ENCODE data around the gene BICC1.

Gene BICC1

GRCh38 chr10:58813573-58813972 lies 300.9 kb downstream of the BICC1 start:
- DNase-seq (ENCODE audit: extremely low read depth in 1 of 2, low read depth in 1 of 2): no peak

GRCh38 chr10:58817201-58817846 lies 304.7 kb downstream of the BICC1 start:
- DNase-seq (ENCODE audit: extremely low read depth in 1 of 2, low read depth in 1 of 2): no peak

DNA sequence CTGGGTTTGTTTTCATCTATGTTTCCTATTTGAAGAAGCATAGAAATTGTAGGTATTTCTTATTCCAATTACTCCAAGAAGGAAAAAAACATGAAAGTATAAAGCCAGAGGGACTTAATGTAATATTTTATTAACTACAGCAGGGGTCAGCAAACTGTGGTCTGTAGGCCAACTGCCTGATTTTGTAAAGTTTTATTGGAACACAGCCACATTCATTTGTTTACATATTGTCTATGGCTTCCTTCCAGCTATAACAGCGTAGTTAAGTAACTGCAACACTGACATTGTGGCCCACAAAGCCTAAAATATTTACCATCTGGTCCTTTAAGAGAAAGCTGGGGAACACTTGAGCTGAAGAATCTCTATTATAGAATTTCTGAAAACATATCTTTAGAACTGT lies 306.2 kb downstream of the BICC1 start:
- DNase-seq (ENCODE audit: extremely low read depth in 1 of 2, low read depth in 1 of 2): no peak

- no peak for DNase-seq (ENCODE audit: extremely low read depth in 1 of 2, low read depth in 1 of 2)
These were observed 307.7 kb downstream of the BICC1 start for GRCh38 chr10:58820386-58820785.

DNA sequence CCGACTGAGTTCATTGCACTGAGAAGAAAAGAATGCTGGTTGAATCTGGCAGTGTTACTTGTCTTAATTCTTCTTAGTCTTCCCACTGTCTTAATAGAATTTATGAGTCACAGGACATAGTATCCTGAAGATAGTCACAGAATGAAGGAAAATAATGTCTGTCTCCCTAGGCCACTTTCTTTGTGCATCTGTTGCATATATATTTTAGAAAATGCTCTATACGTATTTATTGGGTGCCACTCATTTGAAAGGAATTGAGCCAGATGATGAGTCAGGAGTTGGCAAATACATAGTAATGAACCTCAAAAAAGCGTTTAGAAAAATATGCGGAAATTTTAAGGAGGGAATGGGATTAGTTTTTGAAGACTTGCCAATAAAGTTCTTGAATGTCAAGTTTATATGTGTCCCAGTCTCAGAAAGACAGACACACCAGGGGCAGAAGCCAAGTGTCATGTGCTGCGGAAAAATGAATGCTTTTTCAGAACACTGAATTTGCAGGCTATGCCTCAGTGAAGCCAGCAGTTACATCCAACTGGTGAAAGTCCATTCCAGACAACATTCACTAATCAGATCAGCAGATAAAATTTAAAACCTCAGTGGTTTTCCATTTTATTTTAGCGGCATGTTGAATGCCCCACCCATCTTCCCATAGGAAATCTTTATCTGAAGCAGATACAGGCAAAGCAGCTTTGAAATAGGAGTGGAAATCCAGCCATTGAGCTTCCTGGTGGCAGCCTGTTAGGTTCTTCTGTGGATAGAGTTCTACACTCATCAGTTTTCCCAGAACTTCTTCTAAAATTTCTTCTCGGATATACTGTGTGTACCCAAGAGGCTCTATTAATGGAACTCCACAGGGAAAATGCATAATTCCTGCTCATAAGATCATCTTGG lies 308.4 kb downstream of the BICC1 start:
- DNase-seq (ENCODE audit: extremely low read depth in 1 of 2, low read depth in 1 of 2): no peak

DNA sequence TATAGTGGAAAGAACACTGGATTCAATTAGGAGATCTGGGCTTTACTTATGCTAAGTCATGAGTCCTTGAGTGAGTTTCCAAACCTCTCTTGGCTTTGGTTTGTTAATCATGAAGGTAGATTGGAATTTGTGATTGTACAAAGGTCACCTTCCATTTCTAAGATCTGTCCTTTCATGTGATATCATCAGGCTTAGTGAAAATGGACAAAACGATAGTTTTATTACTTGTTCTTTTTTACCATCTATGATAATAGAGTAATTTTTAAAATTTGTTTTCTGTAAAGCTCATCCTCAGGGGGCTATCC lies 309.0 kb downstream of the BICC1 start:
- DNase-seq (ENCODE audit: extremely low read depth in 1 of 2, low read depth in 1 of 2): no peak

GRCh38 chr10:58823983-58824382 lies 311.3 kb downstream of the BICC1 start:
- no peak for DNase-seq (ENCODE audit: extremely low read depth in 1 of 2, low read depth in 1 of 2)

- no peak for DNase-seq (ENCODE audit: extremely low read depth in 1 of 2, low read depth in 1 of 2)
These were observed 311.7 kb downstream of the BICC1 start for GRCh38 chr10:58824396-58824795.

GRCh38 chr10:58826694-58827093 lies 314.0 kb downstream of the BICC1 start:
- DNase-seq (ENCODE audit: extremely low read depth in 1 of 2, low read depth in 1 of 2): no peak

GRCh38 chr10:58827381-58827780 lies 314.7 kb downstream of the BICC1 start:
- DNase-seq (ENCODE audit: extremely low read depth in 1 of 2, low read depth in 1 of 2): no peak

- no peak for DNase-seq (ENCODE audit: extremely low read depth in 1 of 2, low read depth in 1 of 2)
These were observed 317.2 kb downstream of the BICC1 start for GRCh38 chr10:58829839-58830238.

DNA sequence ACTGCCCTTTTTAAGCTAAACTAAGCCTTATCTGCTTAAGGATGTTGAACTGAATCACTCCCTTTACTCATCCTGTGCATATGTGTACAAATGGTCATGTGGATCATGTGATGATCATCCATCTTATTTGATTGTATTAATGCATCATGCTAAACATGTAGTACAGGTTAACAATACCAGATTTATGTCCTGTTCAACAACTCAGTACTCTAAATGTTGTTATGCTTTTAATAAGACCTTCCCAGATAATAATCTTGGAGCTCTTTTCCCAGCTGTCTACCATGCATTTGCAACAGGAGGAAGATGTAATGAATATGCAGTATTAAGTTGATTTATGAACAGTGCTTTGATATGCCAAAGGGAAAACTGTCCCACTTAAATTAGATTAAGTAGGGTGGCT lies 318.0 kb downstream of the BICC1 start:
- no peak for DNase-seq (ENCODE audit: extremely low read depth in 1 of 2, low read depth in 1 of 2)

- no peak for DNase-seq (ENCODE audit: extremely low read depth in 1 of 2, low read depth in 1 of 2)
These were observed 321.3 kb downstream of the BICC1 start for GRCh38 chr10:58833771-58834561.

- no peak for DNase-seq (ENCODE audit: extremely low read depth in 1 of 2, low read depth in 1 of 2)
These were observed 323.6 kb downstream of the BICC1 start for GRCh38 chr10:58836176-58836700.

GRCh38 chr10:58836991-58837575 lies 324.4 kb downstream of the BICC1 start:
- no peak for DNase-seq (ENCODE audit: extremely low read depth in 1 of 2, low read depth in 1 of 2)

DNA sequence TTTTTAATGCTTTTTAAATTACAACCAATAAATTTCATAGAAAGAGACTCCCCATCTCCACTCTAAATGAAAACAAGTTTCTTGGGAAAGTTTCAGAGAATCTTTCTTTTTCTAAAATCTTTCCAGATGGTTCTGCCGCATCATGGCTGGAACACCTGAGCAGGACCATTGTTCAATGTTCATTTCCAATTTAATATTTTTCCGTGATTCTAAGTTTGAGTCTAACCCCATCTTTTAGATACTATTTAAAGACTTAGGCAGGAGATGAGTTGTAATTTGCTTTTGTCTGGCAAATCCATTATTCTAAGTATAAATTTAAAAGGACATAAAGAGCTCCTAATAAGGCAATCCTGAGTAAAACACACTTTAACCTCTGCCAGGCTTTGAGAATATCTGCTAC lies 325.2 kb downstream of the BICC1 start:
- no peak for DNase-seq (ENCODE audit: extremely low read depth in 1 of 2, low read depth in 1 of 2)

- no peak for DNase-seq (ENCODE audit: extremely low read depth in 1 of 2, low read depth in 1 of 2)
These were observed 326.0 kb downstream of the BICC1 start for GRCh38 chr10:58838561-58839208.

GRCh38 chr10:58839771-58840170 lies 327.1 kb downstream of the BICC1 start:
- no peak for DNase-seq (ENCODE audit: extremely low read depth in 1 of 2, low read depth in 1 of 2)

DNA sequence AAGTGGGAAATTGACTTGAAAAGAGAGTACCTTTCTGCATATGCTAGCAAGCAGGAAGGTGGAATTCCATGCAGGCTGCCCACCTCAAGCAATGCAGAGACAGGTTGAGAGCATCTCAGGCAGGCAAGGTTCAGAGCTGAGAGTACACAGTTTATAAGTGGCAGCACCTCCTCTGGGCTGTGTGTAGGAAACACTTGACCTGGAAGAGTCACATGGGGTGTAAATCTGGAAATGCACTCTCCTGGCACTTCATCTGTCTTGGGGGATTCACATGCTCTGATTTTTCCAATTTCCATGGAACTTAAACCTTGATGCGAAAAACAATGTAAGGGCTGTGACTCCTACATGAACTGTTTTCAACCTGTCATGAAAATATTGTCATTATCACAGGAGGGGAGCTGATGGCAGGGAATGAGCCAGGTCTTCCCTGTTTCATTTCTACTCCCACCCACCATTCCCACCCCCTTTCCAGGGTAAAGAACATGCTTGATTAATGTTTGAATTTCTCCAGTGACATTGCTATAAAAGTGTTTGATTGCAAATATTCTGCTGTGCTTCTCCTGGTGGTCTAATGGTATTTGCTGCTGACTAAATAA lies 328.3 kb downstream of the BICC1 start:
- DNase-seq (ENCODE audit: extremely low read depth in 1 of 2, low read depth in 1 of 2): no peak

GRCh38 chr10:58842860-58843376 lies 330.2 kb downstream of the BICC1 start:
- no peak for DNase-seq (ENCODE audit: extremely low read depth in 1 of 2, low read depth in 1 of 2)

Measured in activated CD8-positive, alpha-beta memory T cell treated with anti-CD3 and anti-CD28 coated beads for 1 hour (primary cell).